ENCODE measurements around the gene AKR1E2.

The AKR1E2 gene

DNA sequence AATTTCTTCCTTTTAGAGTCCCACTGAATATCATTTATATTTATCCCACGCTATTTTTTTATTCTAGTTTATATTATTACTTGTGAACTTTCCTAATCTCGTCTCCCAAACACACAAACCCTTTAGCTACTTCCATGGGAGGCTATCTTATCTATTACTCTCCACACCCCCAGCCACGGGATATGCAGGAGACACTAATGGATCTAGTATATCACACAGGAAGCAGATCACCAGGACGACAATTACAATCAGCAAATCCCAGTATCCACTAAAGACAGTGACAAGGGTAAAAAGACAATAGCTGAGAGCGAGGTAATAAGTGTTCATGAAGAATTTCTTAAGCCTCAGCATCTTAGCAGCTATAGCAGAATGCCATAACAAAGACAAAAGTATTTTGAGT, 3.8 kb upstream of the AKR1E2 start:
- TF ChIP-seq, protein P1, sequence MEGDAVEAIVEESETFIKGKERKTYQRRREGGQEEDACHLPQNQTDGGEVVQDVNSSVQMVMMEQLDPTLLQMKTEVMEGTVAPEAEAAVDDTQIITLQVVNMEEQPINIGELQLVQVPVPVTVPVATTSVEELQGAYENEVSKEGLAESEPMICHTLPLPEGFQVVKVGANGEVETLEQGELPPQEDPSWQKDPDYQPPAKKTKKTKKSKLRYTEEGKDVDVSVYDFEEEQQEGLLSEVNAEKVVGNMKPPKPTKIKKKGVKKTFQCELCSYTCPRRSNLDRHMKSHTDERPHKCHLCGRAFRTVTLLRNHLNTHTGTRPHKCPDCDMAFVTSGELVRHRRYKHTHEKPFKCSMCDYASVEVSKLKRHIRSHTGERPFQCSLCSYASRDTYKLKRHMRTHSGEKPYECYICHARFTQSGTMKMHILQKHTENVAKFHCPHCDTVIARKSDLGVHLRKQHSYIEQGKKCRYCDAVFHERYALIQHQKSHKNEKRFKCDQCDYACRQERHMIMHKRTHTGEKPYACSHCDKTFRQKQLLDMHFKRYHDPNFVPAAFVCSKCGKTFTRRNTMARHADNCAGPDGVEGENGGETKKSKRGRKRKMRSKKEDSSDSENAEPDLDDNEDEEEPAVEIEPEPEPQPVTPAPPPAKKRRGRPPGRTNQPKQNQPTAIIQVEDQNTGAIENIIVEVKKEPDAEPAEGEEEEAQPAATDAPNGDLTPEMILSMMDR (IDR thresholded peaks at IDR 0.05; ENCODE audit: insufficient read depth, low read length, poor library complexity, severe bottlenecking), result no peak
- no peak for TF ChIP-seq EZH2phosphoT487 (conservative IDR thresholded peaks at IDR 0.05; ENCODE audit: low read length)
- no peak overlapping the region for H3K27ac ChIP-seq (ENCODE audit: low read depth, low read length)
- no peaks in the 10 kb centered on the region for H3F3A ChIP-seq (ENCODE audit: insufficient read depth)

GRCh38 chr10:4824791-4825310, 1.2 kb upstream of the AKR1E2 start:
- H3K9ac ChIP-seq (ENCODE audit: low read length), result no peak overlapping the region
- H3K79me2 ChIP-seq (ENCODE audit: insufficient read depth, low read length), result no peaks in the 10 kb centered on the region
- H4K20me1 ChIP-seq (ENCODE audit: low read depth, low read length), result no peaks in the 10 kb centered on the region
- H3K36me3 ChIP-seq (ENCODE audit: low read length), result no peaks in the 10 kb centered on the region
- H3K9me2 ChIP-seq (replicated peaks; ENCODE audit: insufficient read depth, low read length), result no peaks in the 10 kb centered on the region
- no peak for TF ChIP-seq EZH2phosphoT487 (conservative IDR thresholded peaks at IDR 0.05; ENCODE audit: low read length)
- TF ChIP-seq, protein P1 (IDR thresholded peaks at IDR 0.05; ENCODE audit: insufficient read depth, low read length, poor library complexity, severe bottlenecking), result no peak
- H3K4me2 ChIP-seq (ENCODE audit: low read depth, low read length, poor library complexity, severe bottlenecking), result no peak overlapping the region
- H2AFZ ChIP-seq (ENCODE audit: low read depth, low read length, severe bottlenecking), result no peak overlapping the region
- no peaks in the 10 kb centered on the region for H3K27me3 ChIP-seq (ENCODE audit: low read length)
- no peak overlapping the region for H3K4me3 ChIP-seq (ENCODE audit: insufficient read depth, low read length, poor library complexity, severe bottlenecking)
- no peaks in the 10 kb centered on the region for H3K9me3 ChIP-seq (ENCODE audit: insufficient read depth, low read length)
- no peak overlapping the region for H3K27ac ChIP-seq (ENCODE audit: low read depth, low read length)
- H3F3A ChIP-seq (ENCODE audit: insufficient read depth), result no peaks in the 10 kb centered on the region

More for the DNA sequence above, 3.8 kb upstream of the AKR1E2 start:
- Histone ChIP-seq H3K4me3 (ENCODE audit: insufficient read depth, low read length, poor library complexity, severe bottlenecking) (no peak overlapping the region), H3K79me2 (ENCODE audit: insufficient read depth, low read length) (no peaks in the 10 kb centered on the region), H3K9me2 (replicated peaks; ENCODE audit: insufficient read depth, low read length) (no peaks in the 10 kb centered on the region), H2AFZ (ENCODE audit: low read depth, low read length, severe bottlenecking) (no peak overlapping the region), H3K4me2 (ENCODE audit: low read depth, low read length, poor library complexity, severe bottlenecking) (no peak overlapping the region), H3K9ac (ENCODE audit: low read length) (no peak overlapping the region), H4K20me1 (ENCODE audit: low read depth, low read length) (no peaks in the 10 kb centered on the region), H3K9me3 (ENCODE audit: insufficient read depth, low read length) (no peaks in the 10 kb centered on the region), H3K36me3 (ENCODE audit: low read length) (no peaks in the 10 kb centered on the region), H3K27me3 (ENCODE audit: low read length) (no peaks in the 10 kb centered on the region)

- no peaks in the 10 kb centered on the region for H4K20me1 ChIP-seq (ENCODE audit: low read depth, low read length)
- no peaks in the 10 kb centered on the region for H3K9me2 ChIP-seq (replicated peaks; ENCODE audit: insufficient read depth, low read length)
- TF ChIP-seq, protein P1 (IDR thresholded peaks at IDR 0.05; ENCODE audit: insufficient read depth, low read length, poor library complexity, severe bottlenecking), result no peak
- no peak for TF ChIP-seq EZH2phosphoT487 (conservative IDR thresholded peaks at IDR 0.05; ENCODE audit: low read length)
- no peak overlapping the region for H2AFZ ChIP-seq (ENCODE audit: low read depth, low read length, severe bottlenecking)
- H3K9ac ChIP-seq (ENCODE audit: low read length), result no peak overlapping the region
- no peaks in the 10 kb centered on the region for H3K27me3 ChIP-seq (ENCODE audit: low read length)
- no peak overlapping the region for H3K4me2 ChIP-seq (ENCODE audit: low read depth, low read length, poor library complexity, severe bottlenecking)
- no peak overlapping the region for H3K27ac ChIP-seq (ENCODE audit: low read depth, low read length)
- H3F3A ChIP-seq (ENCODE audit: insufficient read depth), result no peaks in the 10 kb centered on the region
- no peaks in the 10 kb centered on the region for H3K79me2 ChIP-seq (ENCODE audit: insufficient read depth, low read length)
- H3K36me3 ChIP-seq (ENCODE audit: low read length), result no peaks in the 10 kb centered on the region
- no peaks in the 10 kb centered on the region for H3K9me3 ChIP-seq (ENCODE audit: insufficient read depth, low read length)
- H3K4me3 ChIP-seq (ENCODE audit: insufficient read depth, low read length, poor library complexity, severe bottlenecking), result no peak overlapping the region
These were observed 545 bp upstream of the AKR1E2 start for GRCh38 chr10:4825456-4825867.

Measured in SU-DHL-6 (cell line).